OCI-LY1 (cell line): ENCODE results near the gene BLNK.
"Not testable (repeated sequence)": the region's sequence is repeated elsewhere in the genome, so short reads cannot be mapped to it uniquely, and the experiment has no call there.

ENCODE experiments used
- H2AFZ ChIP-seq: fragments of 200-600 bp; sonication (generic), shearing (Covaris generic); 2 replicates; pipeline ENCODE4 v1.6.0; 2014; ENCODE audit warnings: antibody characterized with exemption, mild to moderate bottlenecking, low read length
- H3F3A ChIP-seq: fragments of 200-600 bp; sonication (generic), shearing (Covaris generic); 2 replicates; pipeline ENCODE4 v1.6.0; 2014; ENCODE audit warnings: mild to moderate bottlenecking, antibody characterized with exemption, low read length, moderate library complexity; ENCODE audit not compliant: insufficient read depth
- H3K27ac ChIP-seq: fragments of 200-600 bp; sonication (generic); 2 replicates; pipeline ENCODE4 v1.5.1; 2014; ENCODE audit warnings: low read length, mixed run types, mild to moderate bottlenecking, low read depth; ENCODE audit not compliant: poor library complexity, severe bottlenecking
- H3K27me3 ChIP-seq: fragments of 200-600 bp; sonication (generic); 2 replicates; pipeline ENCODE4 v1.6.0; 2014; ENCODE audit warnings: antibody characterized with exemption, mild to moderate bottlenecking, low read length, moderate library complexity; ENCODE audit not compliant: insufficient read depth
- H3K36me3 ChIP-seq: fragments of 200-600 bp; sonication (generic); 2 replicates; pipeline ENCODE4 v1.6.1; 2014; ENCODE audit warnings: mild to moderate bottlenecking, antibody characterized with exemption, low read length, moderate library complexity, mixed read lengths; ENCODE audit not compliant: insufficient read depth
- H3K4me1 ChIP-seq: fragments of 200-600 bp; sonication (generic); 2 replicates; pipeline ENCODE4 v1.5.1; 2014; ENCODE audit warnings: mild to moderate bottlenecking, low read length, moderate library complexity; ENCODE audit not compliant: insufficient read depth, severe bottlenecking
- H3K4me2 ChIP-seq: fragments of 200-600 bp; sonication (generic), shearing (Covaris generic); 2 replicates; pipeline ENCODE4 v1.6.1; 2014; ENCODE audit warnings: low read length
- H3K4me3 ChIP-seq: fragments of 200-600 bp; sonication (generic); 2 replicates; pipeline ENCODE4 v1.5.1; 2014; ENCODE audit warnings: low read length, low read depth, mild to moderate bottlenecking, mixed read lengths; ENCODE audit not compliant: poor library complexity, severe bottlenecking
- H3K79me2 ChIP-seq: fragments of 200-600 bp; shearing (Covaris generic); 2 replicates; pipeline ENCODE4 v1.6.1; 2016; ENCODE audit warnings: mixed run types, low read length, mixed read lengths; ENCODE audit not compliant: insufficient read depth
- H3K9ac ChIP-seq: fragments of 200-600 bp; sonication (generic), shearing (Covaris generic); 2 replicates; pipeline ENCODE4 v1.6.1; 2014; ENCODE audit warnings: mild to moderate bottlenecking, low read length, mixed read lengths
- H3K9me2 ChIP-seq: fragments of 200-600 bp; sonication (generic), shearing (Covaris generic); 2 replicates; pipeline ENCODE4 v1.6.1; 2014; ENCODE audit warnings: low read depth, mild to moderate bottlenecking, low read length, mixed read lengths
- H3K9me3 ChIP-seq: fragments of 200-600 bp; shearing (Covaris generic); 2 replicates; pipeline ENCODE4 v1.6.1; 2014; ENCODE audit warnings: low read length, mixed read lengths
- H4K20me1 ChIP-seq: fragments of 200-600 bp; sonication (generic), shearing (Covaris generic); 2 replicates; pipeline ENCODE4 v1.6.0; 2016; ENCODE audit warnings: mild to moderate bottlenecking, low read length; ENCODE audit not compliant: insufficient read depth
- EZH2 ChIP-seq: fragments of 200-600 bp; sonication (generic), shearing (Covaris generic); IDR thresholded peaks from 2 replicates; pipeline ENCODE4 v1.8.0; 2017; ENCODE audit warnings: borderline replicate concordance, mixed run types, mild to moderate bottlenecking, antibody characterized with exemption, low read length, moderate library complexity, mixed read lengths
- TF ChIP-seq, protein P1 (sequence below): fragments of 200-600 bp; sonication (generic), shearing (Covaris generic); IDR thresholded peaks from 2 replicates; pipeline ENCODE4 v1.5.1; 2017; ENCODE audit warnings: mild to moderate bottlenecking, antibody characterized with exemption, low read length, moderate library complexity, mixed read lengths

BLNK gene

DNA sequence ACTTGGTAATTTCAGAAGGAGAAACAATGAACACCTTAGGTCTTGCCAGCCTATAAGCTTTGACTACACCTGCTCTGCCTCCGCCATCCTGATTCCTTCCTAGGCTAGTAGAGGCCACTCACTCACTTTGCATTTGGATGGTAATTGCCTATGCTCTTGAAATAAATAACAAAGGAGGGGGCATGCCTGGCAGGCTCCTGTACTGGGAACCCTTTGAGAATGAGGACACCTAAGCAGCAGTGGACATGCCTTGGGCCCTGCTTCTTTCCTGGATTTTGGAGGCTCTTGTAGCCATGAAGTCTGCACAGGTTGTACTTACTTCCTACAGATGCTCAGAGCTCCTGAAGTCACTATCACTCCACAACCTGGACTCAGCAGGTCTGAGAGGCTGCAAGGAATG, 65.8 kb downstream of the BLNK start:
- Histone ChIP-seq H3K9me3 (no peaks in the 10 kb centered on the region), H2AFZ (no peak overlapping the region), H3F3A (no peaks in the 10 kb centered on the region), H3K4me1 (no peaks in the 10 kb centered on the region), H3K9me2 (no peaks in the 10 kb centered on the region), H4K20me1 (no peaks in the 10 kb centered on the region), H3K36me3 (peaks cover 88% of the 10 kb centered on the region), H3K79me2 (no peaks in the 10 kb centered on the region), H3K27ac (no peak overlapping the region), H3K27me3 (no peaks in the 10 kb centered on the region), H3K9ac (no peak overlapping the region), H3K4me3 (no peak overlapping the region), H3K4me2 (no peak overlapping the region)
- TF ChIP-seq, protein P1, sequence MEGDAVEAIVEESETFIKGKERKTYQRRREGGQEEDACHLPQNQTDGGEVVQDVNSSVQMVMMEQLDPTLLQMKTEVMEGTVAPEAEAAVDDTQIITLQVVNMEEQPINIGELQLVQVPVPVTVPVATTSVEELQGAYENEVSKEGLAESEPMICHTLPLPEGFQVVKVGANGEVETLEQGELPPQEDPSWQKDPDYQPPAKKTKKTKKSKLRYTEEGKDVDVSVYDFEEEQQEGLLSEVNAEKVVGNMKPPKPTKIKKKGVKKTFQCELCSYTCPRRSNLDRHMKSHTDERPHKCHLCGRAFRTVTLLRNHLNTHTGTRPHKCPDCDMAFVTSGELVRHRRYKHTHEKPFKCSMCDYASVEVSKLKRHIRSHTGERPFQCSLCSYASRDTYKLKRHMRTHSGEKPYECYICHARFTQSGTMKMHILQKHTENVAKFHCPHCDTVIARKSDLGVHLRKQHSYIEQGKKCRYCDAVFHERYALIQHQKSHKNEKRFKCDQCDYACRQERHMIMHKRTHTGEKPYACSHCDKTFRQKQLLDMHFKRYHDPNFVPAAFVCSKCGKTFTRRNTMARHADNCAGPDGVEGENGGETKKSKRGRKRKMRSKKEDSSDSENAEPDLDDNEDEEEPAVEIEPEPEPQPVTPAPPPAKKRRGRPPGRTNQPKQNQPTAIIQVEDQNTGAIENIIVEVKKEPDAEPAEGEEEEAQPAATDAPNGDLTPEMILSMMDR = no peak
- TF ChIP-seq EZH2 = no peak

DNA sequence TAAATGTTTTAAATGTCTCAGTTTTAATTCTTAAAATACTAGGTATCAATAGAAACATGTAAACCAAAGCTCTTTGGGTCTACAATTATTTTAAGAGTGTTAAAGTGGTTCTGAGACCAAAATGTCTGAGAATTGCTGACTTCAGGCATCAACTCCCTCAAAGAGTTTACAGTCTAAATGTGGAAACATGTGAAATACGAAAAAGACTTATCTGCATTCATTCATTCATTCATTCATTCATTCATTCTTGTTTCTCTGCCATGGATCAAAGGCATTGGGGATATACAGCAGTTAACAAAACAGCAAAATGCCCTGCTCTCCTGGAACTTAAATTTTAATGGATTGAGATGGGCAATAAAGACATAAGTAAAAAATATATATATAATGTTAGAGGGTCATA, 69.8 kb downstream of the BLNK start:
- TF ChIP-seq, protein P1 = no peak
- no peak for TF ChIP-seq EZH2
- H3K36me3 ChIP-seq = peaks cover 86% of the 10 kb centered on the region
- H3K27me3 ChIP-seq = no peaks in the 10 kb centered on the region

DNA sequence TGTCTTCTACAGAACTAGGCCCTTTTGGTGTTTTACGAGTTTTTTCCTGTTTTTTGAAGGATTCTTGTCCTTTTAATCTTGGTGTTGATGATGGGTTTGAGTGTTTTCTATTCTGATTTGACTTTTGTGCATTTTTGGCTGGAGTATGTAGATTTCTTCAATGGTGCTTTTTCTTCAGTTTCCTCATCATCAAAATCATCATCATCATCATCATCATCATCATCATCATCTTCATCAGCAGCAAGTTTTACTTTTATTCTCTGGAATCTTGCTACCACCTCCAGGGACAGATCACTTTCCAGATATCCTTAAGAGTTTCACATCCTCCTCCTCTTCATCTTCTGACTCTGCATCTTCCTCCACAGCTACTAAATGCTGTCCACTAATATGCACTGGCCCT, 81.9 kb downstream of the BLNK start:
- not testable (repeated sequence) for H3K79me2 ChIP-seq, H4K20me1 ChIP-seq, H3K9me2 ChIP-seq, H3K27ac ChIP-seq, H3K9ac ChIP-seq, H3F3A ChIP-seq, H2AFZ ChIP-seq, H3K4me1 ChIP-seq, H3K4me2 ChIP-seq, H3K9me3 ChIP-seq, H3K4me3 ChIP-seq, H3K27me3 ChIP-seq
- peaks cover 44% of the 10 kb centered on the region for H3K36me3 ChIP-seq

More for the DNA sequence above, 69.8 kb downstream of the BLNK start:
- Histone ChIP-seq H3F3A (no peaks in the 10 kb centered on the region), H3K27ac (no peak overlapping the region), H3K4me3 (no peak overlapping the region), H2AFZ (no peak overlapping the region), H3K4me1 (no peaks in the 10 kb centered on the region), H4K20me1 (no peaks in the 10 kb centered on the region), H3K4me2 (no peak overlapping the region), H3K9me2 (no peaks in the 10 kb centered on the region), H3K79me2 (no peaks in the 10 kb centered on the region), H3K9me3 (no peaks in the 10 kb centered on the region), H3K9ac (no peak overlapping the region)

DNA sequence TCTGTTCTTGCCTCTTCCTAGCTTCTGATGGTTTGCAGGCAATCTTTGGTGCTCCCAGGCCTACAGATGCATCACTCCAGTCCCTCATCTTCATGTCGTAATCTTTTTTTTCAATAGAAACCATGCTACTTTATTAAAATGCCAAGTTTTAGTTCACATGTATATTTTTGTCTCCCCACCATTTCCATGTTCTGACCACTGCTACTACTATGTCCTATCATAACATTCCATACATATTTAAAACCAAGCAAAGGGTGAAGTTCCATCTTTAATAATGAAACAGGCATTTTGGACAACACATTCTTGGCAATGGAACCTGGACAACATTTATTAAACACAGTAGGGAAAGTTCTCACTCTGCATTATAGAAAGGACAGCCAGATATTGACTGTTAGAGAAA, 82.5 kb downstream of the BLNK start:
- H3K4me1 ChIP-seq = no peaks in the 10 kb centered on the region
- H2AFZ ChIP-seq = no peak overlapping the region
- H3K27ac ChIP-seq = no peak overlapping the region
- TF ChIP-seq EZH2 = no peak
- TF ChIP-seq, protein P1 = no peak
- H4K20me1 ChIP-seq = no peaks in the 10 kb centered on the region
- no peaks in the 10 kb centered on the region for H3K79me2 ChIP-seq
- no peak overlapping the region for H3K4me3 ChIP-seq
- no peaks in the 10 kb centered on the region for H3K9me3 ChIP-seq
- H3F3A ChIP-seq = no peaks in the 10 kb centered on the region
- H3K4me2 ChIP-seq = no peak overlapping the region
- no peaks in the 10 kb centered on the region for H3K9me2 ChIP-seq
- no peaks in the 10 kb centered on the region for H3K27me3 ChIP-seq
- H3K36me3 ChIP-seq = peaks cover 38% of the 10 kb centered on the region
- H3K9ac ChIP-seq = no peak overlapping the region
